KBM-7 (cell line): ENCODE data around the gene FOXP2.
"Not testable (repeated sequence)": the region's sequence is repeated elsewhere in the genome, so short reads cannot be mapped to it uniquely, and the experiment has no call there.

Experiments
- DNase-seq: peaks from one replicate; pipeline ENCODE4 v3.0.0-alpha.2; 2015
- in situ Hi-C: fragments of 300-500 bp; cut with MboI; formaldehyde crosslinking; loops from 2 replicates; pipeline ENCODE4 v1.14.3; 2020; ENCODE audit warnings: low sequenced_read_pairs, low pct_unique_long_range_greater_than_20kb, mixed read lengths

FOXP2 gene

GRCh38 chr7:114481999-114482398 lies 67.4 kb downstream of the FOXP2 start:
- DNase-seq: no peak
- in situ Hi-C loops: no loop called here

- in situ Hi-C loops: no loop called here
- no peak for DNase-seq
Observed at GRCh38 chr7:114484226-114484625, 69.6 kb downstream of the FOXP2 start.

GRCh38 chr7:114487174-114487573 lies 72.6 kb downstream of the FOXP2 start:
- DNase-seq: no peak
- in situ Hi-C loops: no loop called here

- in situ Hi-C loops: no loop called here
- no peak for DNase-seq
Observed at GRCh38 chr7:114488696-114489095, 74.1 kb downstream of the FOXP2 start.

GRCh38 chr7:114497491-114497890 lies 82.9 kb downstream of the FOXP2 start:
- in situ Hi-C loops, DNase-seq: not testable (repeated sequence)

- in situ Hi-C loops: no loop called here
Observed at GRCh38 chr7:114502454-114503254, 88.0 kb downstream of the FOXP2 start.

GRCh38 chr7:114504586-114504985 lies 90.0 kb downstream of the FOXP2 start:
- DNase-seq: no peak
- in situ Hi-C loops: no loop called here

More at GRCh38 chr7:114502454-114503254, 88.0 kb downstream of the FOXP2 start:
- no peak for DNase-seq

GRCh38 chr7:114507381-114507780 lies 92.8 kb downstream of the FOXP2 start:
- DNase-seq: no peak
- in situ Hi-C loops: no loop called here

- DNase-seq: no peak
- in situ Hi-C loops: no loop called here
Observed at GRCh38 chr7:114508086-114508485, 93.5 kb downstream of the FOXP2 start.

- DNase-seq, in situ Hi-C loops: not testable (repeated sequence)
Observed at GRCh38 chr7:114510824-114511223, 96.2 kb downstream of the FOXP2 start.

GRCh38 chr7:114519240-114519639 lies 104.6 kb downstream of the FOXP2 start:
- DNase-seq: no peak

GRCh38 chr7:114522081-114522480 lies 107.5 kb downstream of the FOXP2 start:
- no peak for DNase-seq
- in situ Hi-C loops: no loop called here

More at GRCh38 chr7:114519240-114519639, 104.6 kb downstream of the FOXP2 start:
- in situ Hi-C loops: no loop called here

- in situ Hi-C loops: no loop called here
- no peak for DNase-seq
Observed at GRCh38 chr7:114527589-114527988, 113.0 kb downstream of the FOXP2 start.

- no peak for DNase-seq
- in situ Hi-C loops: no loop called here
Observed at GRCh38 chr7:114530057-114530611, 115.5 kb downstream of the FOXP2 start.

- in situ Hi-C loops: no loop called here
Observed at GRCh38 chr7:114531326-114531725, 116.7 kb downstream of the FOXP2 start.

GRCh38 chr7:114533131-114533530 lies 118.5 kb downstream of the FOXP2 start:
- in situ Hi-C loops: no loop called here
- no peak for DNase-seq

More at GRCh38 chr7:114531326-114531725, 116.7 kb downstream of the FOXP2 start:
- DNase-seq: no peak

- DNase-seq: no peak
- in situ Hi-C loops: no loop called here
Observed at GRCh38 chr7:114534953-114535352, 120.3 kb downstream of the FOXP2 start.

GRCh38 chr7:114539575-114539974 lies 125.0 kb downstream of the FOXP2 start:
- in situ Hi-C loops: no loop called here
- DNase-seq: peak; percentile 2

- in situ Hi-C loops: no loop called here
- DNase-seq: no peak
Observed at GRCh38 chr7:114540291-114540690, 125.7 kb downstream of the FOXP2 start.

GRCh38 chr7:114547346-114547745 lies 132.7 kb downstream of the FOXP2 start:
- DNase-seq, in situ Hi-C loops: not testable (repeated sequence)
